GM04503 (cell line): ENCODE measurements around the gene EIF2S3.
"Not testable (repeated sequence)": the region's sequence is repeated elsewhere in the genome, so short reads cannot be mapped to it uniquely, and the experiment has no call there.

Experiments used
- DNase-seq: peaks from one replicate; pipeline ENCODE4 v3.0.0-alpha.2; 2012; ENCODE audit warnings: low read depth

Gene EIF2S3

GRCh38 chrX:24054182-24055042, at the start of gene EIF2S3:
EIF2S3 (plus strand) TSS chrX:24054956; CDS start chrX:24054969, 13 bp downstream.
- peak; percentile 92 for DNase-seq

GRCh38 chrX:24005028-24005427, 49.7 kb upstream of the EIF2S3 start:
- DNase-seq, result no peak

- DNase-seq, result no peak
Observed at GRCh38 chrX:24005867-24006266, 48.9 kb upstream of the EIF2S3 start.

GRCh38 chrX:24012266-24012665, 42.5 kb upstream of the EIF2S3 start:
- DNase-seq, result no peak

- no peak for DNase-seq
Observed at GRCh38 chrX:24014388-24015018, 40.3 kb upstream of the EIF2S3 start.

- DNase-seq, result no peak
Observed at GRCh38 chrX:24017674-24018073, 37.1 kb upstream of the EIF2S3 start.

DNA sequence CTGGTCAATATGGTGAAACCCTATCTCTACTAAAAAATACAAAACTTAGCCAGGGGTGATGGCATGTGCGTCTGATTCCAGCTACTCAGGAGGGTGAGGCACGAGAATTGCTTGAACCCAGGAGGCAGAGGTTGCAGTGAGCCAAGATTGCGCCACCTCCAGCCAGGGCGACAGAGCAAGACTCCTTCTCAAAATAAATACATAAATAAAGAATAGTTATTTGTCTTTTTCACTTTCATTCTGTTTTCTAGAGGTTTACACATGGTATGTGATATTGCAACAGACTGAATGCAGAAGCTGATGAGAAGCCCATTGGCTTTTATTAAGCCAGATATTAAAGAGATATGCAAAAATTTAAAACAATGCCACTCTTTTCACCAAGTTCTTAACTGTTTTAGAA, 35.9 kb upstream of the EIF2S3 start:
- no peak for DNase-seq

DNA sequence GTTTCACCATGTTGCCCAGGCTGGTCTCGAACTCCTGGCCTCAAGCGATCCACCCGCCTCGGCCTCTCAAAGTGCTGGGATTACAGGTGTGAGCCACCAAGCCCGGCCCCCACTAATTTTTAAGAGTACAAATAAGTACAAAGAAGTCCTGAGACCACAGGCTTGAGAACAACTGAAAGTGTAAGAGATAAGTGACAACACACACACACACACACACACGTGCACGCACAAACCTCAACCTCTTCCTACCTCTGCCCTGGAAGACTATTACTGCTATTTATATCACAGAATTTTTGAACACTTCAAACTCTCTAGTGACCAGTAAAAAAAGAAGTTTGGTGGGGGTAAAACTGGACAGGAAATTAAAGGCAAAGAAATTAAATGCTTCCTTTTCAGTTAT, 35.3 kb upstream of the EIF2S3 start:
- DNase-seq, result no peak

DNA sequence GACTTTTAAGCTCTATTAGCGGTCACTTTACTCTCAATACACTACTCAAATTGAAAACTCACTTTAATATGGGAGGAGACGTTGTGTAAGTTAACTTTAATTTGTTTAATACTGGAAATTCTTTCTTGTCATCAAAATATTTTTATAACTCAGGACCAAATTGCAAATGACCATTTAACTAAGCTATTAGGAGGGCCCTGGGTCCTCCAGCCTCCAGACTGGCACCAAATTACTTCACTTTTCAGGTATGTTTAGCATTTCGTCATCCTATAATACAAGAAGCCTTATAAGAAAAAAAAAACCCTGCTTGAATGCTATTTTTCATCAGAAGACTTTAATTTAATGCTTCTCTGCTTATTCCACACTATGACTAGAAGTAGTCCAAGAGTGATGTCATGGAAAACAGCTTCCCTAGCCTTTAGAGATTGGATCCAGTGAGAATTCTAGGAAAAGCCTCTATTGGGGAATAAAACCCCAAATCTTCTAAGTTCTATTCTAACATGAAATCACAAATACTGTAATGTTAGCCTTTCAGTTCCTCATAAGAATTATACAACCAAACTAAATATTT, 34.4 kb upstream of the EIF2S3 start:
- no peak for DNase-seq

GRCh38 chrX:24023544-24023943, 31.2 kb upstream of the EIF2S3 start:
- DNase-seq, result no peak

DNA sequence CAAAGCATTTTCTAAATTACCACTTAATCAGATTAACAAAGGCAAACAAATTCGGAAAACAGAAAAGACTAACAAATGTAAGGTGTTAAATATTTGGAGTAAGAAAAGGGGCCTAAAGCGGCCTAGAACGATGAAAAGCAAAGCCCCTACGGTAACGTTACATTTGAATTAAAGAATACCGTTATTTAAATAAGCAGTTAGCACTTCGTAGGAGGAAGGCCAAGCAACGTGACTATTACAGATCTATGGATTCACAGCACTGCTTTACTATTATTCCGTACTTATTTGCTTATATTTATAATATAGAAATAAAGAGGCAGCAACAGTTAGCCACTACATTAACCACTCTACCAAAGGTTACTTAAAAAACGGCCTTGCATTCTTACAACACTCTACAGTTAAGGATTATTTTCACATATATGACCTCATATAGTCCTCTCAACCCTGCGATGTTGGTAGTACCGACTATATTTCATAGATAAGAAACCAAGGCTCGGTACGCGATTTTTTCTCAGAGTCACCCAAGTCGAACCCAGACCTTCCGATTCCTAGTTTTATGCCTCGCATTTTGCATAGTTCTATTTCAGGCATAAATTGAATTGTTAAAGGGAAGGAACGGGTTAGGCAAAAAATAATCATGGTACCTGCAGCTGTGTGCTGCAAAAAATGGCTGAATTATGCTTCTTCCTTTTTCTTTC, 30.6 kb upstream of the EIF2S3 start:
- DNase-seq, result no peak

- peak; percentile 41 for DNase-seq
Observed at GRCh38 chrX:24024819-24025740, 29.7 kb upstream of the EIF2S3 start.

DNA sequence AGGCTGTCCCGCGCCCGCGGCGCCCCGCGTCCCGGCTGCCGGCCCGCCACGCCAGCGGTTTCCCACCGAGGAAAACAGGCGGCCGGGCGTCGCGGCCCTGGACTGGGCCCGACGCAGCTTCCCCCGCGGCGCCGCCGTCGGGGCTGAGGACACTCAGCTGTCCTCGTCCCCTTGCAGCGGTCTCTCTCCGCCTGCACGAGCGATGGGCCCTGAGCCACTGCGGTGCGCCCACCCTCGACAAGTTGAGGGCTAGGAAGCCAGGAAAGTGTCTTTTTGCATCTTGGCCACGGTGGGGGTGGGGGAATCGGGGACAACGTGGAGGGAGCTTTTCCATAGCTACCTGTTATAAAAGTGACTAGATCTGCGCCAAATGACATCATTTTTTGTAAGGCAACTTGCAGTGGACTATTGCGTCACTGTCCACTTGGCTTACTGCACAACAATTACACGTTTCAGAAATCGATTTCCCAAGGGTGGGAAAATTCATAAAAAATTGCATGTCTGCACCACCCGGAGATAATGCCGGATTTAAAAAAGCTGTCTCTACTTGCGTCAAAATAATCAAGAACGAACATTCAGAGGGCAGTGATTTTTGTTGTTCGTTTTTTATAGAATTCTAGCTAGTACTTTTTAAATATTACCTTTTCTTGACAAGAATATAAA, 28.9 kb upstream of the EIF2S3 start:
- DNase-seq, result no peak

DNA sequence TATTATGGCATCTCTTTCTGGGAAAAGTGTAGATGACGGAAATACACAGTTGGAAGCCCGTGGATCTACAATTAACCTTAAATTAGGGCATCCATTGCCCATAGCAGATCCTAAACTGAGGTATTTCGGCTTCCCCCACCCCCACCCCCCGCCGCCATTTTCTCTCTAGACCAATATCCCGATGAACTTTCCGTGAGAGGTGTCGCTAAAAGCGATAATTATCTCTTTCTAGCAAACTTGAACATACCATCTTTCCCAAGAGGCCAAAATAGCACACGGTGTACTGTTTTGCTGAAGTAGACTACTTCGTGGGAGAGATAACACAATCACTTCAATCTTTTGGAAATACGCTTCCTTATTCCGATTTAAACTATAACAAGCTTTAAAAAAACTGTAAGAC, 28.3 kb upstream of the EIF2S3 start:
- DNase-seq, result no peak

DNA sequence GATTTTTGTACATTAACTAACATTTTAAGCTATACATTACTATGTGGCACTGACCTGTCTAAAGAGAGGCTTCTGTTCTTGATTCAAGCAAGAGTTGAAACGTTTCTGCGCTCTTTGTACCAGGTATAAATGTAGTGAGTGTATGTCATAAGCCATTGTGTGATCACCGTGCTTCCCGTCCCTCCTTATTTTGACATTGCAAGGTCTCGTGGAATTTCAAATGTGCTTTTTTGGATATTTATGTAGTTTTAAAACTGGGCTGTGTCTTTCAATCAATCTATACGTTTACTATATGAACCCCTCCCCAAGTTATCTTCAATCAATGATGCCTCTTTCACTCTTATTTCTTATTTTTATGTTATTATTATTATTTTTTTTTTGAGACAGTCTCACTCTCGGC, 27.7 kb upstream of the EIF2S3 start, which contains the start of gene KLHL15:
Gene KLHL15, minus strand, starts transcription at position 101 of the 400 bp plus-strand sequence. CDS start 20,493 bp downstream, outside the sequence.
- DNase-seq, result no peak

DNA sequence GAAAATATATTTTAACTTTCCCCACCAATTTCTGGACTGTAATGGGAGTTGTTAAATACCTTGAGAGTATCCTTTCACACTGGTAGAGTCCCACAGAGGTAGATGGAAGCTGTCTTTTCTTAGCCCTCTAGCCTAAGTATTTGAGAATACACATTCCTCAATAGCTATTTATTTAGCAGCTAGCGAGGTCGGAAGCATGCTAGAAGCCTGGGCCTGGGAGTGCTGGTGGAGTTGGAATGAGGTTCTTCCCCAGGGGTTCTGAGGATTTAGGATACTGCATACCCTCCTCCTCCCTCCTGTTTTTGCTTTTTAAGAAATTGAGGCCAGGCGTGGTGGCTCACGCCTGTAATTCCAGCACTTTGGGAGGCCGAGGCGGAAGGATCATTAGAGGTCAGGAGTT, 26.8 kb upstream of the EIF2S3 start:
- DNase-seq, result no peak

DNA sequence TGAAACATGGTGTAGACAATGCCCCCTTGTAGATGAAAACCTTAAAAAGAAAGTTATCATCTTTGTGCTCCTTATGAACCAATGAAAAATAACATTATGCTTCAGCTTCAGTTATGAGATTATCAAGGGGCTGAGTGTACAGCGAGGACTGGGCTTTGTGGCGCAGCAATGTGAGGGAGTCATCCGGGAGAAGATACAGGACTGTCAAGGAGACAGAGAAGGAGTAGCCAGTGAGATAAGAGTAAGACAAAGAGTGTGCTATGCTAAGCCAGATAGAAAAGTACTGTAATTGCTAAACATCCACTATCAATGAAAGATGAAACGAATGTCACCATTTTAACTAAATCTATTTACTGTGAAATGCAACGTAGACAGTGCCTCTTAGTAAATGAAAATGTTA, 24.2 kb upstream of the EIF2S3 start:
- no peak for DNase-seq

DNA sequence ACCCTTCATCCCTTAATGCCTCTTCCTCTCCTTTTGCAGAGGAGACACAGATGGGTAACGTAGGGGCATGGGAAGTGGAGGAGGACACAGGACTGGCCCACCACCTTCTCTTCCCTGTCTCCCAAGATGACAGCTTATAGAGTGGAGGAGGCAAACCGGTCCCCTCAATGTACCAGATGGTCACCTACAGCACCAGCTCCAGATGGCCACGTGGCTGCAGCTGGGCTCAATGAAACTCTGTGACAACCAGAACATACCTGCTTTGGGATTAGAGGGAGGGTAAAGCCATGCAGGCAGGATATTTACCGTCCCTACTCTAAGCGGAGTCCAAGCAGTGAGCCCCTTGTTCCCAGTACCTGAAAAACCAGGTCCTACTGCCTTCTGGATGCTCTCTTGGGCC, 20.3 kb upstream of the EIF2S3 start:
- no peak for DNase-seq

GRCh38 chrX:24037729-24038128, 17.0 kb upstream of the EIF2S3 start:
- no peak for DNase-seq

DNA sequence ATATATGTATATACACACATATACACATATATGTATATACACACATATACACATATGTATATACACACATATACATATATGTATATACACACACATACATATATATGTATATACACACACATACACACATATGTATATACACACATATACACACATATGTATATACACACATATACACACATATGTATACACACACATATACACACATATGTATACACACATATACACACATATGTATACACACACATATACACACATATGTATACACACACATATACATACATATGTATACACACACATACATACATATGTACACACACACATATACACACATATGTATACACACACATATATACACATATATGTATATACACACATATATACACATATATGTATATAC, 8.7 kb upstream of the EIF2S3 start:
- DNase-seq, result not testable (repeated sequence)

- not testable (repeated sequence) for DNase-seq
Observed at GRCh38 chrX:24049643-24050042, 5.1 kb upstream of the EIF2S3 start.
